Large intestine (tissue), 3 donors: Measurements from ENCODE around the gene FUCA1. TPM values are rescaled to one million over a fixed set of nuclear protein-coding genes. Genes with fewer than 3 reads are reported as not detected.
A peak's percentile ranks its signal among the peaks of the same experiment; 100 is the strongest.
"Not testable (repeated sequence)": the region's sequence is repeated elsewhere in the genome, so short reads cannot be mapped to it uniquely, and the experiment has no call there.

Experiments
- DNase-seq, 2 donors: peaks; one replicate each; pipeline versions ENCODE4 v3.0.0 to v3.0.0-alpha.2; 2013
- H3K27ac ChIP-seq: one replicate; pipeline ENCODE4 v1.5.1; 2013; ENCODE audit warnings: low read length
- H3K27me3 ChIP-seq: 2 replicates; pipeline ENCODE4 v1.6.1; 2013; ENCODE audit warnings: low read length; ENCODE audit not compliant: control insufficient read depth, insufficient read depth
- H3K36me3 ChIP-seq: 2 replicates; pipeline ENCODE4 v1.6.1; 2013; ENCODE audit warnings: low read length; ENCODE audit not compliant: control insufficient read depth, insufficient read depth
- H3K4me1 ChIP-seq: one replicate; pipeline ENCODE4 v1.6.1; 2013; ENCODE audit warnings: low read length; ENCODE audit not compliant: control insufficient read depth, insufficient read depth
- H3K4me3 ChIP-seq: one replicate; pipeline ENCODE4 v1.5.1; 2013; ENCODE audit warnings: low read length
- H3K9me3 ChIP-seq: one replicate; pipeline ENCODE4 v1.6.1; 2013; ENCODE audit warnings: mild to moderate bottlenecking, low read depth, low read length, moderate library complexity; ENCODE audit not compliant: control insufficient read depth
- WGBS: methylation state at CpG from one replicate; pipeline ENCODE4 v1.1.5; 2013; ENCODE audit warnings: low lambda C conversion rate; ENCODE audit not compliant: insufficient coverage; 5-methylcytosine and 5-hydroxymethylcytosine counted together
- polyA plus RNA-seq: library from polyadenylated mRNA; unstranded; fragments of 120-200 nt; gene quantifications from one replicate; pipeline ENCODE4 v1.2.1, GENCODE V29; 2013

FUCA1 gene
- polyA plus RNA-seq, 1 donor: 68.2 TPM

- Histone ChIP-seq H3K4me1 (peaks cover 18% of the 10 kb centered on the region), H3K27me3 (peaks cover 5% of the 10 kb centered on the region), H3K9me3 (no peaks in the 10 kb centered on the region), H3K27ac (no peak overlapping the region), H3K36me3 (peaks cover 7% of the 10 kb centered on the region), H3K4me3 (peak overlapping the region; percentile 79)
- peak in 1 of 2 donors; percentile 13 for DNase-seq
- no CpG with 5 or more reads among the region's 20 CpGs for WGBS
Measured at GRCh38 chr1:23868557-23869016, 497 bp upstream of the FUCA1 start.

- peaks cover 18% of the 10 kb centered on the region for H3K4me1 ChIP-seq
- peaks cover 5% of the 10 kb centered on the region for H3K27me3 ChIP-seq
- peak overlapping the region; percentile 79 for H3K4me3 ChIP-seq
- peak in 1 of 2 donors; percentile 4 for DNase-seq
- H3K9me3 ChIP-seq: no peaks in the 10 kb centered on the region
- peak overlapping the region; percentile 77 for H3K27ac ChIP-seq
- H3K36me3 ChIP-seq: peaks cover 13% of the 10 kb centered on the region
- no CpG with 5 or more reads among the region's 17 CpGs for WGBS
Measured at GRCh38 chr1:23867542-23867894, 572 bp downstream of the FUCA1 start.

GRCh38 chr1:23865543-23865930 is 2.6 kb downstream of the FUCA1 start:
- H3K27ac ChIP-seq: no peak overlapping the region
- no CpG with 5 or more reads among the region's 4 CpGs for WGBS
- peak in 1 of 2 donors; percentile 6 for DNase-seq
- no peaks in the 10 kb centered on the region for H3K9me3 ChIP-seq
- peaks cover 18% of the 10 kb centered on the region for H3K4me1 ChIP-seq
- peaks cover 5% of the 10 kb centered on the region for H3K27me3 ChIP-seq
- no peak overlapping the region for H3K4me3 ChIP-seq
- peaks cover 22% of the 10 kb centered on the region for H3K36me3 ChIP-seq

GRCh38 chr1:23864801-23865542 is 3.1 kb downstream of the FUCA1 start:
- Histone ChIP-seq H3K4me1 (peaks cover 18% of the 10 kb centered on the region), H3K9me3 (no peaks in the 10 kb centered on the region), H3K27me3 (peaks cover 5% of the 10 kb centered on the region), H3K4me3 (no peak overlapping the region), H3K36me3 (peaks cover 23% of the 10 kb centered on the region), H3K27ac (no peak overlapping the region)
- DNase-seq: no peak
- 100% methylated on average over 2 of the region's 13 CpGs for WGBS

- Histone ChIP-seq H3K27me3 (no peaks in the 10 kb centered on the region), H3K36me3 (peaks cover 41% of the 10 kb centered on the region), H3K4me1 (peaks cover 18% of the 10 kb centered on the region), H3K4me3 (no peak overlapping the region), H3K27ac (no peak overlapping the region), H3K9me3 (no peaks in the 10 kb centered on the region)
- no peak for DNase-seq
- WGBS: 86% methylated on average over 1 of the region's 3 CpGs
Measured at GRCh38 chr1:23862640-23863039, 5.5 kb downstream of the FUCA1 start.

- Histone ChIP-seq H3K27ac (no peak overlapping the region), H3K36me3 (peaks cover 32% of the 10 kb centered on the region), H3K4me3 (no peak overlapping the region), H3K9me3 (peaks cover 7% of the 10 kb centered on the region), H3K4me1 (no peaks in the 10 kb centered on the region), H3K27me3 (no peaks in the 10 kb centered on the region)
- WGBS: no CpG with 5 or more reads among the region's 2 CpGs
- DNase-seq: no peak
Measured at GRCh38 chr1:23854568-23854967, 13.5 kb downstream of the FUCA1 start.

GRCh38 chr1:23853124-23853523 is 15.0 kb downstream of the FUCA1 start:
- not testable (repeated sequence) for H3K4me1 ChIP-seq, H3K27ac ChIP-seq, DNase-seq, H3K27me3 ChIP-seq, H3K9me3 ChIP-seq, H3K4me3 ChIP-seq
- H3K36me3 ChIP-seq: peaks cover 25% of the 10 kb centered on the region
- WGBS: no CpG with 5 or more reads among the region's 34 CpGs

- not testable (repeated sequence) for H3K4me1 ChIP-seq, DNase-seq, H3K4me3 ChIP-seq, H3K9me3 ChIP-seq, H3K27ac ChIP-seq, H3K27me3 ChIP-seq
- H3K36me3 ChIP-seq: peaks cover 35% of the 10 kb centered on the region
Measured at GRCh38 chr1:23851406-23851805, 16.7 kb downstream of the FUCA1 start.

GRCh38 chr1:23848673-23849616 is 19.1 kb downstream of the FUCA1 start:
- DNase-seq: no peak
- Histone ChIP-seq H3K4me1 (no peaks in the 10 kb centered on the region), H3K9me3 (peaks cover 7% of the 10 kb centered on the region), H3K27me3 (no peaks in the 10 kb centered on the region), H3K4me3 (no peak overlapping the region), H3K36me3 (peaks cover 38% of the 10 kb centered on the region), H3K27ac (no peak overlapping the region)
- no CpG with 5 or more reads among the region's 12 CpGs for WGBS

- not testable (repeated sequence) for H3K4me3 ChIP-seq, H3K27me3 ChIP-seq, H3K4me1 ChIP-seq, H3K9me3 ChIP-seq, DNase-seq, H3K27ac ChIP-seq
- H3K36me3 ChIP-seq: peaks cover 38% of the 10 kb centered on the region
- WGBS: no CpG with 5 or more reads among the region's 2 CpGs
Measured at GRCh38 chr1:23847482-23848095, 20.5 kb downstream of the FUCA1 start.
